Panc1 (cell line): Measurements from ENCODE around the gene SLPI. TPM values are rescaled to one million over a fixed set of nuclear protein-coding genes. Genes with fewer than 3 reads are reported as not detected.

Experiments
- ATAC-seq: fragments of 200-7000 bp; cut with Tn5 transposase; 2 replicates; pipeline ENCODE4 v1.9.1; 2020; ENCODE audit warnings: mild to moderate bottlenecking, moderate library complexity
- BruUV-seq: library from RNA; stranded (reverse); fragments of 400-500 nt; replicated peaks from 2 replicates; lab custom pipeline; 2021; lab: Mats Ljungman, UMichigan
- CTCF ChIA-PET: fragments of 300-600 bp; sonication (Branson Sonifier 250); formaldehyde crosslinking; loops from one replicate; lab custom pipeline; 2022; ENCODE audit warnings: antibody characterized with exemption; lab: Charles Lee
- POLR2A ChIA-PET: fragments of 300-600 bp; sonication (Branson Sonifier 250); formaldehyde crosslinking; loops from one replicate; lab custom pipeline; 2022; ENCODE audit warnings: antibody characterized with exemption; lab: Charles Lee
- DNase-seq: peaks from one replicate; pipeline ENCODE4 v3.0.0-alpha.2; 2010; ENCODE audit warnings: low read depth, low spot score
- H3K27ac ChIP-seq: 2 replicates; pipeline ENCODE4 v1.5.1; 2011; ENCODE audit warnings: mild to moderate bottlenecking, low read length, inconsistent platforms
- H3K27me3 ChIP-seq: fragments of 200-500 bp; sonication (Bioruptor generic); 2 replicates; pipeline ENCODE4 v1.6.0; 2014; ENCODE audit warnings: low read length, inconsistent platforms; ENCODE audit not compliant: control insufficient read depth, insufficient read depth
- H3K36me3 ChIP-seq: fragments of 200-500 bp; sonication (Bioruptor generic); 2 replicates; pipeline ENCODE4 v1.5.1; 2014; ENCODE audit warnings: inconsistent platforms, mild to moderate bottlenecking, low read length, moderate library complexity; ENCODE audit not compliant: control insufficient read depth, insufficient read depth
- H3K4me1 ChIP-seq: 2 replicates; pipeline ENCODE4 v1.5.1; 2011; ENCODE audit warnings: inconsistent platforms, mild to moderate bottlenecking, low read length, moderate library complexity; ENCODE audit not compliant: control insufficient read depth, insufficient read depth
- H3K4me3 ChIP-seq, 2 experiments: 2 replicates each; pipeline ENCODE4 v1.5.1; 2011 to 2012; ENCODE audit warnings: low read depth in 2 of 2, low read length in 2 of 2, mild to moderate bottlenecking in 2 of 2, inconsistent platforms in 1 of 2, moderate library complexity in 1 of 2
- H3K9me3 ChIP-seq: fragments of 200-500 bp; sonication (Bioruptor generic); 2 replicates; pipeline ENCODE4 v1.5.1; 2014; ENCODE audit warnings: low read depth, mild to moderate bottlenecking, inconsistent platforms, low read length, moderate library complexity; ENCODE audit not compliant: control insufficient read depth, insufficient read depth
- CTCF ChIP-seq: fragments of 450-650 bp; IDR thresholded peaks from 2 replicates; pipeline ENCODE4 v1.5.1; 2017; ENCODE audit warnings: mild to moderate bottlenecking
- POLR2AphosphoS5 ChIP-seq: IDR thresholded peaks from 2 replicates; pipeline ENCODE4 v1.6.1; 2012; ENCODE audit warnings: mild to moderate bottlenecking, low read depth, low read length, moderate library complexity
- REST ChIP-seq, 2 experiments: IDR thresholded peaks; 2 replicates each; pipeline ENCODE4 v1.6.1; 2011 to 2012; ENCODE audit warnings: low read depth in 2 of 2, control low read depth in 1 of 2, low read length in 1 of 2, mild to moderate bottlenecking in 1 of 2, moderate library complexity in 1 of 2; ENCODE audit not compliant: insufficient read depth in 1 of 2
- SIN3A ChIP-seq: IDR thresholded peaks from 2 replicates; pipeline ENCODE4 v1.6.1; 2012; ENCODE audit warnings: low read depth, mild to moderate bottlenecking, low read length, moderate library complexity, borderline replicate concordance; ENCODE audit not compliant: insufficient read depth
- TCF7L2 ChIP-seq: IDR thresholded peaks from 2 replicates; pipeline ENCODE4 v1.6.1; 2011; ENCODE audit warnings: mild to moderate bottlenecking, low read depth, low read length, inconsistent platforms
- in situ Hi-C: cut with HindIII; loops from 2 replicates; pipeline ENCODE4 v1.10.0; 2016; ENCODE audit warnings: low sequenced_read_pairs, low pct_unique_long_range_greater_than_20kb
- intact Hi-C: fragments of 100-400 bp; cut with micrococcal nuclease; formaldehyde crosslinking; loops from one replicate; pipeline ENCODE4 v1.10.0; 2022; ENCODE audit not compliant: unreplicated experiment
- total RNA-seq: library from RNA; stranded (reverse); gene quantifications from one replicate; pipeline ENCODE4 v1.2.1, GENCODE V29; 2021; ENCODE audit not compliant: unreplicated experiment

The SLPI gene
- total RNA-seq, 1 experiment from 2014 or later = 0.74 TPM

GRCh38 chr20:45257711-45258110, 3.3 kb upstream of the SLPI start:
- POLR2A ChIA-PET = no interaction called here

DNA sequence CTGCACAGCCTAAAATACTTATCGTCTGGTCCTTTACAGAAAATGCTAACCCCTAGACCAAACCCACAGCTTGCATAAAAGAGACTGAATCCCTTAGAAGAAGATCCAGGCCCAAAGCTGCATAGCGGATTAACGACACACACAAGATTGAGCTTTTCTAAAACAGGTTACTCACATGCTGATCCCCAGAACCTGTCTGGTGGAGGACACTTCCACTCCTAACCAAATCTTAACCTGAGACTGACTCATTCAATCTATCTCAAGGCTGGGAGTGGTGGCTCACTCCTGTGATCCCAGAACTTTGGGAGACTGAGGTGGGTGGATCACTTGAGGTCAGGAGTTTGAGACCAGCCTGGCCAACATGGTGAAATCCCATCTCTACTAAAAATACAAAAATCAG, 2.8 kb upstream of the SLPI start:
- in situ Hi-C loops = no loop called here
- no peak for DNase-seq
- CTCF ChIA-PET = no interaction called here
- H3K36me3 ChIP-seq = no peaks in the 10 kb centered on the region
- H3K4me3 ChIP-seq = no peak overlapping the region
- ATAC-seq = no peak
- no peak overlapping the region for H3K27ac ChIP-seq
- TF ChIP-seq REST (IDR thresholded peaks at IDR 0.05; ENCODE audit: insufficient read depth in 1 of 2, low read depth in 2 of 2, low read length in 1 of 2) (no peak), POLR2AphosphoS5 (no peak), SIN3A (no peak), CTCF (no peak), TCF7L2 (no peak)
- POLR2A ChIA-PET = no interaction called here
- intact Hi-C loops = no loop called here
- H3K27me3 ChIP-seq = peaks cover 6% of the 10 kb centered on the region
- no peaks in the 10 kb centered on the region for H3K9me3 ChIP-seq
- BruUV-seq = no TSS peak
- H3K4me1 ChIP-seq = no peaks in the 10 kb centered on the region

More at GRCh38 chr20:45257711-45258110, 3.3 kb upstream of the SLPI start:
- CTCF ChIA-PET = no interaction called here
- DNase-seq = no peak
- Histone ChIP-seq H3K4me1 (no peaks in the 10 kb centered on the region), H3K4me3 (no peak overlapping the region), H3K36me3 (no peaks in the 10 kb centered on the region), H3K9me3 (no peaks in the 10 kb centered on the region), H3K27me3 (peaks cover 8% of the 10 kb centered on the region), H3K27ac (no peak overlapping the region)
- intact Hi-C loops (no loop called here), in situ Hi-C loops (no loop called here)
- TF ChIP-seq TCF7L2 (no peak), POLR2AphosphoS5 (no peak), SIN3A (no peak), REST (IDR thresholded peaks at IDR 0.05; ENCODE audit: insufficient read depth in 1 of 2, low read depth in 2 of 2, low read length in 1 of 2) (no peak), CTCF (no peak)
- BruUV-seq = no TSS peak
- no peak for ATAC-seq
